GM19239 (cell line): ENCODE measurements around the gene NOVA2.

Experiments used
- DNase-seq: peaks from one replicate; pipeline ENCODE4 v3.0.0; 2011; ENCODE audit warnings: low spot score; ENCODE audit not compliant: insufficient read length
- FAIRE-seq: peaks from 2 replicates; lab custom pipeline; 2011; peaks lifted over from hg19 to GRCh38; lab: Jason Lieb, UNC

The NOVA2 gene

DNA sequence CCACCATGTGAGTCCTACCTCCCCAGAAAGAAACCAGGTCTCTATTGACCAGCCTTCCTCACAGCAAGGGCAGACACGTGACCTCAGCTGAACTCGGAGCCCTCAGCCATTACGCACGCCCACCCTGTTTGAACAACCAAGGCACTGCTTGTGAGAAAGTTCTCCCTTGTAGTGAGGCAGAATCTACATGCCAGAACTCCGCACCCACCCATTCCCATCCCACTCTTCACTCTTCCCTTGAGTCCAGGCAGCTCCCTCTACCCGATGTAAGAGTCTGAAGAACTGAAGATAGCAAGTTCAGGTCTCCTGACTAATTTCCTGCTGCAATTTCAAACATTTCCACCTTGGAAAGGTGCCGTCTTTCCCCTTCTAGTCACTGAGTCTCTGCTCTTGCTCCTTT, 6.4 kb downstream of the NOVA2 start:
- FAIRE-seq (no peak), DNase-seq (no peak)

- FAIRE-seq (no peak), DNase-seq (no peak)
Observed at GRCh38 chr19:45962021-45962420, 11.6 kb downstream of the NOVA2 start.

DNA sequence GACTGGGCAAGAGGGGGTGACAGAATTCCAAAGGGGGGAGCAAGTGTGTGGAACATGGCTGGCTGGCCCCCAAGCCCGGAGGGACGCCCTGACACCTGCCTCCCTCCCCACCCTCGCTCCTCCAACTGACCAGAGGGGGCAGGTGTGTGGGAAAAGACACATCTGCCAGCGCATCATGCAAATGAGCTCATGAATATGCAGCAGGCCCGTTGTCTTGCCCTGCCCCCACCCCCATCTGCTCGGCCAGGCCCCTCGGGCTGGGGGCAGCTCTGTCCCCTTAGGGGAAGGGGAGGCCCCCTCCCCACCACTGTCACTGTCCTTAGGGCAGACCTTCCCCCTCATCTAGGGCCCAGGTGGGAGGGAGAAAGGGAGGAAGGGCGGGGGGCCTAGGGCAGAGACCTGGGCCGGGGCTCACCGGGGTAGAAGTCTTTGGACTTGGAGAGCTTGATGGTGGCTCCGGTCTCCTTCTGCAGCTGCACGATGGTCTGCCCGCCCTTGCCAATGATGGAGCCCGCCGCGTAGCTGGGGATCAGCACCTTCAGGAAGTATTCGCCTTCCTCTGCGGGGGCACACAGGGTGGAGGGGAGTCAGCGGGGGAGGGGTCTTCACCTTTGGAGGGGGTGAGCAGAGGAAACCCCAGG, 12.9 kb downstream of the NOVA2 start:
- DNase-seq (no peak), FAIRE-seq (no peak)

GRCh38 chr19:45959517-45960025, 14.1 kb downstream of the NOVA2 start:
- FAIRE-seq (no peak), DNase-seq (no peak)

DNA sequence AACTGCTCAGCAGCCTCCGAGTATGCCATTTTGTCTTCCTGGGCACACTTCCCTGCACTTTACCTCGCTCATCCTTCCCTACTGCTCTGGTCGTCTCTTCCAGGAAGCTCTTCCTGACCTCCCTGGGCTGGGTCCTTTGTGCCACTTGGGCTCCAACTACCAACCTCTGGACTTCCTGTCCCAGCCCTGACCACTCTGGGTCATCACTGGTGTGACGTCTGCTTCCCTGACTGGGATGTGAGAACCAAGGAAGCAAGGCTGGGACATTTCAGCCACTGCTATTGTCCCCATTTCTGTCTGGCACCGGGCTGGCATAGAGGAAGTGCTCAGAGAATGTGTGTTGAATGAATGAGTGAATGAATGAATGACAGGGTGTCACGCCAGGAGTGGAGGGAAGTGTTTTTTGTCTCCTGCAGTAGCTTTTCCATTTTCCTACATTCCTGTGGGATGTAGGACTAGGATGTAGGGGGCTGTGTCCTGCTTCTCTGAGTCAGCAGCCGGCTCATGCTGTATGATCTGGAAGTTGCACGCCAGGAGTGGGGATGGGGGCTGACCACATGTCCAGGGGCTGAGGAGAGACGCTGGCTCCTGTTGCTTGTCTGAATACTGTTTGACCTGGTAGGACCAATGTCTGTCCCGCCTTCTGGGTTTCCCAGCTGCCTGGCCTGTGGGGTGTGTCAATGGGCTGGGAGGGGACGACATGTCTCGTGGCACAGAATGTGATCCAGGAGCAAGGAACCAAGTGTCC, 14.7 kb downstream of the NOVA2 start:
- FAIRE-seq = no peak
- DNase-seq = no peak

DNA sequence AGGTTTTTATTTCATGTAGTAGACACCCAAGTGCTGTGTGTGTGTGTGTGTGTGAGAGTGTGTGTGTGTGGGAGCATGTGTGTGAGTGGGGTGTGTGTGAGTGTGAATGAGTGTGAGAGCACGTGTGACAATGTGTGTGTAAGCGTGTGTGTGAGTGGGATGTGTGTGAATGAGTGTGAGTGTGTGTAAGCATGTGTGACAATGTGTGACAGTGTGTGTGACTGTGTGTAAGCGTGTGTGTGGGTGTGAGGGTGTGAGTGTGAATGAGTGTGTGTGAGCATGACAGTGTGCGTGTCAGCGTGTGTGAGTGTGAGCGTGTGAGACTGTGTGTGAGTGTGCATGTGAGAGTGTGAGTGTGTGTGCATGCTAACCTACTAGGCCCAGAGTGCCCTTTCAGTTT, 15.3 kb downstream of the NOVA2 start:
- DNase-seq (no peak), FAIRE-seq (no peak)

DNA sequence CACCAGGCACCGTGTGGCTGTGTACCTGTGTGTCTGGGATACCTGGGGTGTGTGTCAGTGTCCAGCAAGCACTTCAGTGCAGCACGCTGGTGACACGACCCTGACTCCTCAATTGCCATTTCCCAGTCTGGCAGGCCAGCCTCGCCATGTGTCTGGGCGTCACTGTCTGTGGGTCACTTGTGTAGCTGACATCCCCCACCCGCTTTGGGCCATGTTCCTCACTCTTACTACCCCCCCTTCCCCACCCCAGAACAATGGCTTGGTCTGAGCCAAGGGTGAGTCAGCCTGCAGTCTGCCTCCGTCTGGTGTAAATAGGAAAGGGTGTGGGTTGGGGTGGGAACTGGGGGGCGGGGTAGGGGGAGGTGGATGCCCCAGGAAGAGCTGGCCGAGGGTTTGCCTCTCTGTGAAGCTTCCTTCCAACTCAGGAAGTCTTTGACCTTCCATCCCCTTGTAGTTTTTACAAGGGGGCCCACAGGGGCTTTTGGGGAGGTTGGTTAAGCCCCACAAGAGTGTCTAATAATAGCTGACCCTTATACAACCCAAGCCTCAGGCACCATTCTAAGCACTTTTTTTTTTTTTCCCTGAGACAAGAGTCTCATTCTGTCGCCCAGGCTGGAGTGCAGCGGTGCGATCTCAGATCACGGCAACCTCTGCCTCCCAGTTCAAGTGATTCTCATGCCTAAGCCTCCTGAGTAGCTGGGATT, 17.6 kb downstream of the NOVA2 start:
- DNase-seq (no peak), FAIRE-seq (no peak)

DNA sequence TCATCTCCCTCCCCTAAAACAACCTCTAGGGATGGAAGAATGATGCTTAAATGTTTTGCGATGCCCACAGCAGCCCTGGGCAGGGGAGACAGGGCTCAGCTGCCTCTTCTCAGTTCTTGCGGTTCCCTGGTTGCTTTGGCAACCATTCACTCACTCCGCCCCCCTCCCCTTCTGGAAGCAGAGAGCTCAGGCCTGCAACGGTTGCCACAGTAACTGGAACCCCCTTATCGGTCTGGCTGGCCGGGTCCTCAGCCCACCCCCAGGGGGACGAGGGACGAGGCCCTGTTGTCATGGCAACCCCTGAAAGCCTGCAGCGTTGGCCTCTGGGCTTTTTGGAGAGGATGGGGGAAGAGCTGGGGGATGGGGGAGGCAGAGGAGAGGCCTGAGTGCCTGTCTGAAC, 19.5 kb downstream of the NOVA2 start:
- DNase-seq (no peak), FAIRE-seq (no peak)

DNA sequence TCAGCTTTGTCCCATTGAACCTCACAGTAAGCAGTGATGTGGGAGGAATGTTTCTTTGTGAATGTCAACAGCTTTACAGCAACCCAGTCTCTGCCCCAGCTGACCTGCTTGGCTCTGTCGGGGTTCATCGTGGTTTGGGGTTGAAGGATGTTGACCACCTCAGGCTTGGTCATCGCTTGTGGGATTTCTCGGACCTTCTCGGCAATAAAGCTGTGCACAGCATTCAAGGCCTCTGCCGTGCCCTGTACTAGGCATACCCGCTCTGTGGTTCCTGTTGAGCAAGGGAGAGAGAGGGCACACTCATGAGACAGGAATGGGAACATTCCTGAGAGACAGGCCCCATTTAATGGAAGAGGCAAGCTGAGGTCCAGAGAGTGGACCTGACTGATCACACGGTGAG, 20.0 kb downstream of the NOVA2 start:
- FAIRE-seq (no peak), DNase-seq (no peak)

DNA sequence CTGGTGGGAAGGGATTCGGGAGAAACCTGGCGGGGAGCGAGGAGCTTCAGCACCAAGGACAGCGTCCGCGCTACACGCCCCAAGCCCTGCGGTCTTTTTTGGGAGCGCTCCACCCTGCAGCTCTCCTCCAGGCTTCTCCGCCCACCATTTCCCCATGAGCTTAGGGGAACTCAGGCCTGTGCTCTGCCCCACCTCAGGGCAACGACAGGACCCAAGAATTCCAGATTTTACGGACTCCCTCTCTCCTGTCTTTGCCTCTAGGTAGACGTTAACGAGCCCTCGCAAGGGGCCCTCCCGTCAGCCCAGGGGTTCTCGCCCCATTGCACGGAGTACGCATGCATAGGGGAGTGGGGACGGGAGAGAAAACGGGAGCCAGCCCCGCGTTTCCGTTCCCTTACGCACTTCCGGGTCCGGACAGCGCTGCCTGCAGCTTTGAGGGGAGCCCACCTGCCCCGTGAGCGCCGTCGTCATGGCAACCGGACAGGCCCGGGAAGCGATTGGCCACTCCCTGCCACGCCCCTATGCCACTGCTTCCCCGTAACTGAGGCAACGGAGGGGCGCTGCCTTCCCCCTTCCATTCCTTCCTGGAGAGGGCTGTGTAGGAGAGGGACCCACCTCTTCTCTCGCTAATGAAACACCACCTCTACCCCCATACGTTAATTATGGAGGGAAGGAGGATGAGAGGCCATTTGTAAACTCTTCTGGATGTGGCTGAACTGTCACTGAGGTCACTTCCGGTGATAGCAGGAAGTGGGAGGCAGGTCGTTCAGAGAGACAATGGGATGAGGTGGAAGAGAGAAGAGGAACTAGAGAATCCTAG, 20.8 kb downstream of the NOVA2 start:
- FAIRE-seq (no peak), DNase-seq (no peak)

DNA sequence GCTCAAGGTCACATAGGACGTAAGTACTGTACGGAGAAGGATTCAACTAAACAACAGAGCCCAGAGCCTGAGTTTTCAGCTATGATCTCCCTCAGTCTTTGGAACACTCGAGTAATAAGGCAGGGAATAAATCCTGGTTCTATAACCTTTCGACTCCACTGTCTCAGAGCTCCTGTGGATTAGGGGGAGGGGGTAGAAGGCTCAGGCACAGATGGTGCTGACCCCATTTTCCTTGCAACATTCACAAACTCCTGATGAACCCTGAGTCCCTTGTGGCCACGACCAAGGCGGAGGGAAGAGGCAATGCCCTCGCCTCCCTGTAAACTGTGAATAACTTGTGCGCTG, 21.4 kb downstream of the NOVA2 start:
- DNase-seq (no peak), FAIRE-seq (no peak)

DNA sequence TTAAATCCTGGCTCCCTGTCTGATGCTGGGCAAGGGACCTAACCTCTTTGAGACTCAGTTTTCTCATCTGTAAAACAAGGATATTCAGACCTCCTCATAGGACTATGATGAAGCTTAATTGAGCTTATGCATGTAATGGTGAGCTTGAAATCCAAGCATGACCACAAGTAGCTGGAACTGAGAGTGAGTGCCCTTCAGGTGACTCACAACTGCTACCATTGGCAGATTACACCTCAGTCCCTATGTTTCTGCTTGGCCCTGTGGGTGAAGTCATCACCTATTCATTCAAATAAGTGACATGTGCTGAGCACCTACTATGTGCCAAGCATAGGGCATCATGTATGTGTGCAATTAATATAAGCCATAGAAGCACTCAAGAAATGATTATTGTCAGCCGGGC, 25.7 kb downstream of the NOVA2 start:
- no peak for FAIRE-seq
- no peak for DNase-seq

DNA sequence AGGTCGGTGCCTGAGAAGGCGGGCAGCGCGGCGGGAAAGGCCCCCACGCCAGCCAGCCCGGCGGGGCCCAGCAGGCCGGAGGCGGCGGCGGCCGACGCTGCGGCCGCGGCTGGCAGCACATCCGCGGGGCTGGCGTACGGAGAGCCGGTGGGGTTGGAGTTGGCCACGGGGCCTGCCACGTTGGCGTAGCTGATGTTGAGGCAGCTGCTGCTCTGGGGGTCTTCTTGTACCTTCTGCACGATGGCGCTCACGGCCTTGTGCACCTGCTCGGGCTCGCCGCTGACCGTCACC, 33.2 kb downstream of the NOVA2 start:
- DNase-seq (no peak), FAIRE-seq (no peak)

GRCh38 chr19:45939792-45940514, 33.7 kb downstream of the NOVA2 start:
- no peak for FAIRE-seq
- no peak for DNase-seq

GRCh38 chr19:45938733-45939319, 34.8 kb downstream of the NOVA2 start:
- FAIRE-seq (no peak), DNase-seq (no peak)

DNA sequence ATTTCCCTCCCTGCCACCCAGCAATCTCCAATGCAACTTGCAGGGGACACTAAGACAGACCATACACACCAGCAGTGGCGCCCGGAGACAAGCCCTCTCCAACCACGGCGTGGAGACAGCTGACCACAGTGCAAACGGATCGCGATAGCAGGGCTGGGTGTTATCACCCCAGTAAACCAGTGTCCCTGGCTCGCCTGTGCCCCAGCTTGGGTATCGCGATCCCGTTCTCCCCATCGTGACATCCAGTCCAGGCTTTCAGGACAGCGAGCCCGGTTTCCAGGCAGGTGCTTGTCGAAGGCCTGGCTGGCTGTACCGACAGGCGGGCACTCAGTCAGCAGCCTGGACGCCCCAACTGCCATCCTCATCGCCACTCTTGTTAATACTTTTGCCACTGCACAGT, 38.4 kb downstream of the NOVA2 start:
- DNase-seq (no peak), FAIRE-seq (no peak)

GRCh38 chr19:45934551-45935230, 39.0 kb downstream of the NOVA2 start:
- no peak for DNase-seq
- no peak for FAIRE-seq

- FAIRE-seq (no peak), DNase-seq (no peak)
Observed at GRCh38 chr19:45933759-45934158, 39.9 kb downstream of the NOVA2 start.

GRCh38 chr19:45931055-45931454, 42.6 kb downstream of the NOVA2 start:
- no peak for FAIRE-seq
- DNase-seq = no peak
